OCI-LY7 (cell line): ENCODE measurements around the gene OSBPL6.

ENCODE experiments used
- EZH2phosphoT487 ChIP-seq: fragments of 200-600 bp; sonication (generic); IDR thresholded peaks from 2 replicates; pipeline ENCODE4 v1.6.1; 2018; ENCODE audit warnings: low read depth, borderline replicate concordance, mild to moderate bottlenecking, mixed run types, antibody characterized with exemption, low read length, moderate library complexity, mixed read lengths
- TF ChIP-seq, protein P1 (sequence below): fragments of 200-600 bp; sonication (generic); conservative IDR thresholded peaks from 2 replicates; pipeline ENCODE4 v1.5.1; 2014; ENCODE audit warnings: mild to moderate bottlenecking, antibody characterized with exemption, low read length, moderate library complexity, mixed read lengths

DNA sequence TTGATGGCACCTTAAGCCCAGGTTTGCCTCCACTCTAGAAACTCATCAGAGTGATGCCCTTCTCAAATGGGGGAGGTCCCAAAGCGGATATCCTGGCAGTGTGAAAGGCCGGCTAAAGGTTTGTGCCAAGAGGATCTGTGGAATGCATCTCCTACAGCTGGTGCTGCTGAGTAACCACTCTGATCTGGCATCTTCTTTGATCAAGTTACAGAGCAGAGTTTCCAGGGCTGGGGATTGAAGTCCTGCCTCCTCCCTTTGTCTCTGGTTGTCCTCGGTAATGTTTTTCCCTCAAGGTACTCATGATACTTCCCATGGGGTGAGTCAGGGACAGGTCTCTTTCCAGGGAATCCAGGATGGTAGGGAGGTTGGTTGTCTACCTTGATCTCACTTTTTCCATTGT lies 232.1 kb downstream of the OSBPL6 start:
- TF ChIP-seq, protein P1, sequence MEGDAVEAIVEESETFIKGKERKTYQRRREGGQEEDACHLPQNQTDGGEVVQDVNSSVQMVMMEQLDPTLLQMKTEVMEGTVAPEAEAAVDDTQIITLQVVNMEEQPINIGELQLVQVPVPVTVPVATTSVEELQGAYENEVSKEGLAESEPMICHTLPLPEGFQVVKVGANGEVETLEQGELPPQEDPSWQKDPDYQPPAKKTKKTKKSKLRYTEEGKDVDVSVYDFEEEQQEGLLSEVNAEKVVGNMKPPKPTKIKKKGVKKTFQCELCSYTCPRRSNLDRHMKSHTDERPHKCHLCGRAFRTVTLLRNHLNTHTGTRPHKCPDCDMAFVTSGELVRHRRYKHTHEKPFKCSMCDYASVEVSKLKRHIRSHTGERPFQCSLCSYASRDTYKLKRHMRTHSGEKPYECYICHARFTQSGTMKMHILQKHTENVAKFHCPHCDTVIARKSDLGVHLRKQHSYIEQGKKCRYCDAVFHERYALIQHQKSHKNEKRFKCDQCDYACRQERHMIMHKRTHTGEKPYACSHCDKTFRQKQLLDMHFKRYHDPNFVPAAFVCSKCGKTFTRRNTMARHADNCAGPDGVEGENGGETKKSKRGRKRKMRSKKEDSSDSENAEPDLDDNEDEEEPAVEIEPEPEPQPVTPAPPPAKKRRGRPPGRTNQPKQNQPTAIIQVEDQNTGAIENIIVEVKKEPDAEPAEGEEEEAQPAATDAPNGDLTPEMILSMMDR: no peak
- no peak for TF ChIP-seq EZH2phosphoT487
